Loucy (cell line): Measurements from ENCODE around the gene CACNA2D3.

Source experiments
- H2AFZ ChIP-seq: fragments of 200-600 bp; sonication (generic); 2 replicates; pipeline ENCODE4 v1.6.0; 2016; ENCODE audit warnings: antibody characterized with exemption, mild to moderate bottlenecking, low read length, moderate library complexity
- H3F3A ChIP-seq: fragments of 200-600 bp; 2 replicates; pipeline ENCODE4 v1.6.0; 2016; ENCODE audit warnings: antibody characterized with exemption, low read depth, mild to moderate bottlenecking
- H3K27me3 ChIP-seq: fragments of 200-600 bp; sonication (generic); 2 replicates; pipeline ENCODE4 v1.6.1; 2014; ENCODE audit warnings: low read length, mild to moderate bottlenecking; ENCODE audit not compliant: insufficient read depth, poor library complexity, severe bottlenecking
- H3K36me3 ChIP-seq: fragments of 200-600 bp; sonication (generic); 2 replicates; pipeline ENCODE4 v1.6.1; 2016; ENCODE audit warnings: low read length; ENCODE audit not compliant: insufficient read depth
- H3K4me1 ChIP-seq: fragments of 200-600 bp; sonication (generic); 2 replicates; pipeline ENCODE4 v1.5.1; 2014; ENCODE audit warnings: low read length, mild to moderate bottlenecking; ENCODE audit not compliant: insufficient read depth, poor library complexity, severe bottlenecking
- H3K4me2 ChIP-seq: fragments of 200-600 bp; sonication (generic); 2 replicates; pipeline ENCODE4 v1.6.0; 2014; ENCODE audit warnings: antibody characterized with exemption, low read length, low read depth, mild to moderate bottlenecking; ENCODE audit not compliant: poor library complexity, severe bottlenecking
- H3K4me3 ChIP-seq: fragments of 200-600 bp; sonication (generic); 2 replicates; pipeline ENCODE4 v1.5.1; 2014; ENCODE audit warnings: low read length, mild to moderate bottlenecking, mixed read lengths; ENCODE audit not compliant: poor library complexity, severe bottlenecking
- H3K79me2 ChIP-seq: fragments of 200-600 bp; sonication (generic); 2 replicates; pipeline ENCODE4 v1.6.1; 2014; ENCODE audit warnings: low read length; ENCODE audit not compliant: insufficient read depth
- H3K9ac ChIP-seq: fragments of 200-600 bp; sonication (generic); 2 replicates; pipeline ENCODE4 v1.6.0; 2014; ENCODE audit warnings: mild to moderate bottlenecking, low read depth, low read length, moderate library complexity; ENCODE audit not compliant: poor library complexity, severe bottlenecking
- H3K9me2 ChIP-seq: fragments of 200-600 bp; sonication (generic); replicated peaks from 2 replicates; pipeline ENCODE4 v1.6.1; 2016; ENCODE audit warnings: low read depth, low read length, mixed read lengths
- H3K9me3 ChIP-seq: fragments of 200-600 bp; sonication (generic); 2 replicates; pipeline ENCODE4 v1.6.1; 2014; ENCODE audit warnings: mild to moderate bottlenecking, antibody characterized with exemption, low read length, low read depth; ENCODE audit not compliant: insufficient read depth
- H4K20me1 ChIP-seq: fragments of 200-600 bp; sonication (generic); 2 replicates; pipeline ENCODE4 v1.6.0; 2014; ENCODE audit warnings: antibody characterized with exemption, low read length, mild to moderate bottlenecking; ENCODE audit not compliant: insufficient read depth, poor library complexity, severe bottlenecking
- EZH2phosphoT487 ChIP-seq: fragments of 200-600 bp; IDR thresholded peaks from 2 replicates; pipeline ENCODE4 v1.6.1; 2018; ENCODE audit warnings: antibody characterized with exemption, mild to moderate bottlenecking, moderate library complexity, borderline replicate concordance
- TF ChIP-seq, protein P1 (sequence below): fragments of 200-600 bp; sonication (generic); conservative IDR thresholded peaks from 2 replicates; pipeline ENCODE4 v1.5.1; 2014; ENCODE audit warnings: mild to moderate bottlenecking, antibody characterized with exemption, low read length

CACNA2D3 gene

GRCh38 chr3:54575618-54575960 is 453.2 kb downstream of the CACNA2D3 start:
- Histone ChIP-seq H3K4me3 (no peak overlapping the region), H3F3A (no peaks in the 10 kb centered on the region), H3K4me1 (no peaks in the 10 kb centered on the region), H4K20me1 (no peaks in the 10 kb centered on the region), H3K36me3 (no peaks in the 10 kb centered on the region), H3K9me3 (no peaks in the 10 kb centered on the region), H3K9me2 (no peaks in the 10 kb centered on the region), H3K27me3 (no peaks in the 10 kb centered on the region), H2AFZ (no peak overlapping the region), H3K79me2 (no peaks in the 10 kb centered on the region), H3K4me2 (no peak overlapping the region), H3K9ac (no peak overlapping the region)
- TF ChIP-seq, protein P1, sequence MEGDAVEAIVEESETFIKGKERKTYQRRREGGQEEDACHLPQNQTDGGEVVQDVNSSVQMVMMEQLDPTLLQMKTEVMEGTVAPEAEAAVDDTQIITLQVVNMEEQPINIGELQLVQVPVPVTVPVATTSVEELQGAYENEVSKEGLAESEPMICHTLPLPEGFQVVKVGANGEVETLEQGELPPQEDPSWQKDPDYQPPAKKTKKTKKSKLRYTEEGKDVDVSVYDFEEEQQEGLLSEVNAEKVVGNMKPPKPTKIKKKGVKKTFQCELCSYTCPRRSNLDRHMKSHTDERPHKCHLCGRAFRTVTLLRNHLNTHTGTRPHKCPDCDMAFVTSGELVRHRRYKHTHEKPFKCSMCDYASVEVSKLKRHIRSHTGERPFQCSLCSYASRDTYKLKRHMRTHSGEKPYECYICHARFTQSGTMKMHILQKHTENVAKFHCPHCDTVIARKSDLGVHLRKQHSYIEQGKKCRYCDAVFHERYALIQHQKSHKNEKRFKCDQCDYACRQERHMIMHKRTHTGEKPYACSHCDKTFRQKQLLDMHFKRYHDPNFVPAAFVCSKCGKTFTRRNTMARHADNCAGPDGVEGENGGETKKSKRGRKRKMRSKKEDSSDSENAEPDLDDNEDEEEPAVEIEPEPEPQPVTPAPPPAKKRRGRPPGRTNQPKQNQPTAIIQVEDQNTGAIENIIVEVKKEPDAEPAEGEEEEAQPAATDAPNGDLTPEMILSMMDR: no peak
- no peak for TF ChIP-seq EZH2phosphoT487

DNA sequence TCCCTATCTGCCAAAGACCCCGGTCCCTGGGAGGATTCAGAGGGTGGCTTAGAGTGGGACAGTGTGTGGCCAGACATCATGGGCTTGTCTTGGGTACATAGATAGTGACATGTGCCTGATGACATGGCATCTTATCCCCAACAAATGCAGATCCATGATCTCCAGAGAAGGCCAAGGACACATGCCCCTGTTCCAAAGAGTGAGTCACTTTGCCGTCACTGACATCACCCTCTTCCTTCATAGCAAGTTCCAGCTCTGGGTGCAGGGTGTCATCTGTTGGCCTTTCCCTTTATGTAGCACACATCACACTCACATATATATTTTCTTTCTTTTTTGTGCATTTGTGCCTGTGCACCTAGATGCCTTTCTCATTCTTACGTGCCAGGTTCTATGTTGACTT is 455.0 kb downstream of the CACNA2D3 start:
- Histone ChIP-seq H4K20me1 (no peaks in the 10 kb centered on the region), H3K9me3 (no peaks in the 10 kb centered on the region), H3K36me3 (no peaks in the 10 kb centered on the region)

DNA sequence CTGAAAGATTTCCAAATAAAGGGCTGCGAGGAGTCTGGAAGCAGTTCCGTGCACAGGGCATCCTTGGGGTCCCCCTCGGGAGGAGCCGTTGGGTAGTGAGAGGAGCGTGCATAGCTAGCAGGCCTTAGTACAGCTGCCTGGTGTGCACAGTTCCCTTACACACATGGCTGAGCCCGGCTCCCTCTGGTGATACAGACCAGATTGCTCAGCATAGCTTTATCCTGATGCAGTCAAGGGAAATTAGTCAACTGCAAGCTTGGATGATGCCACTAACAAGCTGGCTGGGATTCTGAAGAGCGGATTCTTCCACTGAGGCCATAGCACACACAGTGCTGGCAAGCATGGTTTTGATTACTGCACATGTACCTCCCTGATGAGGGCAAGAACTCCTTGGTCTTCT is 456.1 kb downstream of the CACNA2D3 start:
- H3K9me3 ChIP-seq: no peaks in the 10 kb centered on the region
- H3K27me3 ChIP-seq: no peaks in the 10 kb centered on the region
- no peak overlapping the region for H3K4me2 ChIP-seq
- H3K4me1 ChIP-seq: no peaks in the 10 kb centered on the region
- H3K4me3 ChIP-seq: no peak overlapping the region
- H3F3A ChIP-seq: no peaks in the 10 kb centered on the region
- H2AFZ ChIP-seq: no peak overlapping the region
- no peaks in the 10 kb centered on the region for H3K79me2 ChIP-seq
- H3K9ac ChIP-seq: no peak overlapping the region
- H3K9me2 ChIP-seq: no peaks in the 10 kb centered on the region
- no peaks in the 10 kb centered on the region for H3K36me3 ChIP-seq
- TF ChIP-seq, protein P1: no peak
- TF ChIP-seq EZH2phosphoT487: no peak
- no peaks in the 10 kb centered on the region for H4K20me1 ChIP-seq

More for the DNA sequence above, 455.0 kb downstream of the CACNA2D3 start:
- Histone ChIP-seq H3F3A (no peaks in the 10 kb centered on the region), H3K4me3 (no peak overlapping the region), H2AFZ (no peak overlapping the region), H3K4me2 (no peak overlapping the region), H3K9me2 (no peaks in the 10 kb centered on the region), H3K4me1 (no peaks in the 10 kb centered on the region), H3K9ac (no peak overlapping the region), H3K27me3 (no peaks in the 10 kb centered on the region), H3K79me2 (no peaks in the 10 kb centered on the region)
- TF ChIP-seq EZH2phosphoT487: no peak
- TF ChIP-seq, protein P1: no peak
